ENCODE results near the gene SMG6. TPM values are rescaled to one million over a fixed set of nuclear protein-coding genes. Genes with fewer than 3 reads are reported as not detected.

SMG6 gene
- total and polyA plus RNA-seq, 2 donors (not counting 3 experiments of a cell fraction or from before 2014, with no cell fraction given), result 40.1 to 42.2 TPM

DNA sequence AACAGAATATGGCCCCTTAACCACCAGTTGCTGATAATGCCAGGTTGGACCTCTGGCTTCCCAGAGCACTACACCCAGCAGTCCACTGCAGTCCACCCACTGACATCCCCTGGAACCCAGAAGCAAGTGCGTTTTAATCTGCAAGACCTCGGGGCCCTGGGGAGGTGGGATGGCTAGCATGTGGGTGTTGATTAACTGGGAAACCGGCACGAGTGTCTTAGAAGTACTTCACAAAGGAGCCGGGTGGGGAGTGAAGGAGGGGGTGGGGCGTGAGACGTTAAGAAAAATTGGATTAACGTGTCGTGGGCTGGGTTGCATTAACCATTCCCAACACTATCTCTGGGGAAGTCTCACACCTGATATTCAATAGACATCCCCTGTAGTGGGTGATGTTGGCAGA lies 254.8 kb downstream of the SMG6 start:
- ChIA-PET CTCF (interaction anchor here (1.4 kb wide), 1 partner anchor 140 kb away, joined by 5 read pairs; no protein-coding TSS in a partner anchor), POLR2A (no interaction called here)
- no TSS peak for BruUV-seq (replicated peaks)
- TF ChIP-seq, protein P1, sequence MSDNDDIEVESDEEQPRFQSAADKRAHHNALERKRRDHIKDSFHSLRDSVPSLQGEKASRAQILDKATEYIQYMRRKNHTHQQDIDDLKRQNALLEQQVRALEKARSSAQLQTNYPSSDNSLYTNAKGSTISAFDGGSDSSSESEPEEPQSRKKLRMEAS (IDR thresholded peaks at IDR 0.05; ENCODE audit: insufficient read depth, insufficient read length), result no peak
- TF ChIP-seq POLR2AphosphoS5 (IDR thresholded peaks at IDR 0.05; ENCODE audit: insufficient read depth, low read depth, low read length) (no peak), POLR2A (IDR thresholded peaks at IDR 0.05; ENCODE audit: low read depth, low read length) (no peak), MYC (IDR thresholded peaks at IDR 0.05; ENCODE audit: low read depth, low read length) (no peak), EZH2 (IDR thresholded peaks at IDR 0.05; ENCODE audit: borderline replicate concordance, low read depth, low read length, severe bottlenecking) (no peak), GATA2 (IDR thresholded peaks at IDR 0.05; ENCODE audit: insufficient read depth, insufficient read length, low read depth, low read length) (no peak), FOS (IDR thresholded peaks at IDR 0.05; ENCODE audit: borderline replicate concordance, insufficient read depth, low read length) (no peak), JUN (IDR thresholded peaks at IDR 0.05; ENCODE audit: borderline replicate concordance, insufficient read depth, insufficient read length, low read depth) (no peak)
- TF ChIP-seq, protein P2, sequence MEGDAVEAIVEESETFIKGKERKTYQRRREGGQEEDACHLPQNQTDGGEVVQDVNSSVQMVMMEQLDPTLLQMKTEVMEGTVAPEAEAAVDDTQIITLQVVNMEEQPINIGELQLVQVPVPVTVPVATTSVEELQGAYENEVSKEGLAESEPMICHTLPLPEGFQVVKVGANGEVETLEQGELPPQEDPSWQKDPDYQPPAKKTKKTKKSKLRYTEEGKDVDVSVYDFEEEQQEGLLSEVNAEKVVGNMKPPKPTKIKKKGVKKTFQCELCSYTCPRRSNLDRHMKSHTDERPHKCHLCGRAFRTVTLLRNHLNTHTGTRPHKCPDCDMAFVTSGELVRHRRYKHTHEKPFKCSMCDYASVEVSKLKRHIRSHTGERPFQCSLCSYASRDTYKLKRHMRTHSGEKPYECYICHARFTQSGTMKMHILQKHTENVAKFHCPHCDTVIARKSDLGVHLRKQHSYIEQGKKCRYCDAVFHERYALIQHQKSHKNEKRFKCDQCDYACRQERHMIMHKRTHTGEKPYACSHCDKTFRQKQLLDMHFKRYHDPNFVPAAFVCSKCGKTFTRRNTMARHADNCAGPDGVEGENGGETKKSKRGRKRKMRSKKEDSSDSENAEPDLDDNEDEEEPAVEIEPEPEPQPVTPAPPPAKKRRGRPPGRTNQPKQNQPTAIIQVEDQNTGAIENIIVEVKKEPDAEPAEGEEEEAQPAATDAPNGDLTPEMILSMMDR (IDR thresholded peaks at IDR 0.05; ENCODE audit: extremely low read depth in 1 of 2, insufficient read depth in 1 of 2, low read depth in 1 of 2, low read length in 2 of 2), result no peak
- H3K9me1 ChIP-seq (replicated peaks; ENCODE audit: control insufficient read depth, extremely low read depth, insufficient read depth, low read length), result no peaks in the 10 kb centered on the region
- H3K4me2 ChIP-seq (ENCODE audit: insufficient read depth, low read length), result no peak overlapping the region
- peaks cover 0 to 3% of the 10 kb centered on the region in 2 experiments for H3K36me3 ChIP-seq (ENCODE audit: control insufficient read depth in 2 of 2, extremely low read depth in 1 of 2, insufficient read depth in 2 of 2, low read length in 2 of 2)
- dilution Hi-C loops (cut with MboI; ENCODE audit: extremely low pct_ligation_motif_present, low sequenced_read_pairs) (no loop called here), intact Hi-C loops (cut with micrococcal nuclease) (no loop called here)
- H3K27me3 ChIP-seq (ENCODE audit: control insufficient read depth in 2 of 2, insufficient read depth in 2 of 2, low read length in 2 of 2), result peaks cover 2 to 11% of the 10 kb centered on the region in 2 experiments
- peak overlapping the region; percentile 74 for H3K9ac ChIP-seq (replicated peaks; ENCODE audit: extremely low read depth, insufficient read depth, low read length)
- no peak for FAIRE-seq
- peaks cover 12% of the 10 kb centered on the region for H3K4me1 ChIP-seq (ENCODE audit: control insufficient read depth, extremely low read depth, insufficient read depth, low read length)
- peaks cover under 1% of the 10 kb centered on the region for H3K79me2 ChIP-seq (ENCODE audit: control insufficient read depth, insufficient read depth, low read length)
- peak overlapping the region in 1 of 3 experiments; percentile 57 for H3K4me3 ChIP-seq (replicated peaks in 1 of 3; ENCODE audit: insufficient read depth in 1 of 3, low read depth in 1 of 3, low read length in 3 of 3)
- H3K27ac ChIP-seq (ENCODE audit: insufficient read depth, low read depth, low read length), result no peak overlapping the region
- no peak for DNase-seq (ENCODE audit: low read depth, low spot score)
- H3K9me3 ChIP-seq (replicated peaks; ENCODE audit: control insufficient read depth, insufficient read depth, low read length), result no peaks in the 10 kb centered on the region
- H4K20me1 ChIP-seq (replicated peaks; ENCODE audit: control insufficient read depth, extremely low read depth, insufficient read depth, low read length), result no peaks in the 10 kb centered on the region
- no peak overlapping the region for H2AFZ ChIP-seq (ENCODE audit: low read depth, low read length)
